PC-9 (cell line): ENCODE measurements around the gene IRF5. TPM values are rescaled to one million over a fixed set of nuclear protein-coding genes. Genes with fewer than 3 reads are reported as not detected.

ENCODE experiments used
- BruUV-seq: library from RNA; stranded (reverse); fragments of 400-500 nt; replicated peaks from 2 replicates; lab custom pipeline; 2021; lab: Mats Ljungman, UMichigan
- CTCF ChIA-PET: fragments of 300-600 bp; sonication (Branson Sonifier 250); formaldehyde crosslinking; loops from one replicate; lab custom pipeline; 2022; ENCODE audit warnings: antibody characterized with exemption; lab: Charles Lee
- POLR2A ChIA-PET: fragments of 300-600 bp; sonication (Branson Sonifier 250); formaldehyde crosslinking; loops from one replicate; lab custom pipeline; 2022; ENCODE audit warnings: antibody characterized with exemption; ENCODE audit not compliant: unreplicated experiment; lab: Charles Lee
- DNase-seq, 2 experiments: peaks; one replicate each; pipeline versions ENCODE4 v3.0.0 to v3.0.0-alpha.2; 2015 to 2022; ENCODE audit warnings: mixed read lengths in 1 of 2
- H2AFZ ChIP-seq: fragments of 200-600 bp; sonication (generic); 2 replicates; pipeline ENCODE4 v1.8.1; 2017; ENCODE audit warnings: antibody characterized with exemption
- H3F3A ChIP-seq: fragments of 200-600 bp; sonication (generic); 2 replicates; pipeline ENCODE4 v1.8.1; 2017; ENCODE audit warnings: antibody characterized with exemption, mild to moderate bottlenecking, low read depth; ENCODE audit not compliant: insufficient read depth
- H3K27ac ChIP-seq: fragments of 200-600 bp; sonication (generic); 2 replicates; pipeline ENCODE4 v1.6.1; 2016; ENCODE audit warnings: mixed run types
- H3K27me3 ChIP-seq: fragments of 200-600 bp; sonication (generic); 2 replicates; pipeline ENCODE4 v1.6.1; 2016; ENCODE audit warnings: low read depth, mixed run types; ENCODE audit not compliant: insufficient read depth
- H3K36me3 ChIP-seq: fragments of 200-600 bp; sonication (generic); 2 replicates; pipeline ENCODE4 v1.6.1; 2016; ENCODE audit warnings: low read depth, mixed run types
- H3K4me1 ChIP-seq: fragments of 200-600 bp; sonication (generic); replicated peaks from 2 replicates; pipeline ENCODE4 v1.6.1; 2016; ENCODE audit warnings: mixed run types; ENCODE audit not compliant: insufficient read depth
- H3K4me2 ChIP-seq: fragments of 200-600 bp; sonication (generic); 2 replicates; pipeline ENCODE4 v1.6.1; 2017; ENCODE audit warnings: mixed run types
- H3K4me3 ChIP-seq: fragments of 200-600 bp; sonication (generic); 2 replicates; pipeline ENCODE4 v1.6.1; 2016; ENCODE audit warnings: mixed run types
- H3K79me2 ChIP-seq: fragments of 200-600 bp; sonication (generic); 2 replicates; pipeline ENCODE4 v1.6.1; 2017; ENCODE audit warnings: low read depth, mixed run types
- H3K9me2 ChIP-seq: fragments of 200-600 bp; sonication (generic); 2 replicates; pipeline ENCODE4 v1.8.1; 2017; ENCODE audit warnings: mild to moderate bottlenecking; ENCODE audit not compliant: insufficient read depth
- H3K9me3 ChIP-seq: fragments of 200-600 bp; sonication (generic); 2 replicates; pipeline ENCODE4 v1.8.1; 2016; ENCODE audit warnings: low read depth; ENCODE audit not compliant: insufficient read depth
- H4K20me1 ChIP-seq: fragments of 200-600 bp; sonication (generic); 2 replicates; pipeline ENCODE4 v1.8.1; 2017; ENCODE audit not compliant: insufficient read depth
- CTCF ChIP-seq: fragments of 200-600 bp; sonication (generic); conservative IDR thresholded peaks from 2 replicates; pipeline ENCODE4 v1.6.1; 2017; ENCODE audit warnings: mixed run types, antibody characterized with exemption, mild to moderate bottlenecking, moderate library complexity
- EZH2 ChIP-seq: fragments of 200-600 bp; sonication (generic); IDR thresholded peaks from 2 replicates; pipeline ENCODE4 v1.8.0; 2017; ENCODE audit warnings: antibody characterized with exemption, low read depth
- intact Hi-C: fragments of 100-400 bp; cut with micrococcal nuclease; formaldehyde crosslinking; loops from one replicate; pipeline ENCODE4 v1.10.0; 2022; ENCODE audit not compliant: unreplicated experiment
- total RNA-seq: library from RNA; stranded (reverse); gene quantifications from 2 replicates; pipeline ENCODE4 v1.2.3, GENCODE V29; 2021

The IRF5 gene
- total RNA-seq, 1 experiment from 2014 or later = 3.4 TPM

GRCh38 chr7:128909625-128910568 lies 27.8 kb upstream of the IRF5 start:
- POLR2A ChIA-PET = no interaction called here
- no peak for TF ChIP-seq CTCF
- no peak for TF ChIP-seq EZH2
- BruUV-seq = no TSS peak
- no peaks in the 10 kb centered on the region for H3K9me3 ChIP-seq
- H3K4me3 ChIP-seq = no peak overlapping the region
- CTCF ChIA-PET = no interaction called here
- H2AFZ ChIP-seq = no peak overlapping the region
- H3F3A ChIP-seq = no peaks in the 10 kb centered on the region
- H3K4me2 ChIP-seq = no peak overlapping the region
- peaks cover 10% of the 10 kb centered on the region for H3K27me3 ChIP-seq
- no peak for DNase-seq
- no peaks in the 10 kb centered on the region for H3K4me1 ChIP-seq
- intact Hi-C loops = no loop called here
- H3K36me3 ChIP-seq = no peaks in the 10 kb centered on the region
- no peaks in the 10 kb centered on the region for H3K79me2 ChIP-seq
- H4K20me1 ChIP-seq = no peaks in the 10 kb centered on the region
- H3K27ac ChIP-seq = no peak overlapping the region
- no peaks in the 10 kb centered on the region for H3K9me2 ChIP-seq

- no peak within 1 kb of the TSS for H3K27ac ChIP-seq
- intact Hi-C loops = no loop called here
- ChIA-PET POLR2A (interaction anchor here (0.5 kb wide), 1 partner anchor 17 kb away, joined by 6 read pairs; no protein-coding TSS in a partner anchor), CTCF (no interaction called here)
- H3K36me3 ChIP-seq = no peaks in the 10 kb centered on the region
- peaks cover 10% of the 10 kb centered on the region for H3K27me3 ChIP-seq
- TF ChIP-seq CTCF (no peak), EZH2 (no peak)
- H3K4me3 ChIP-seq = no peak within 1 kb of the TSS
- no peak within 1 kb of the TSS for H2AFZ ChIP-seq
- no peaks in the 10 kb centered on the region for H3F3A ChIP-seq
- no peaks in the 10 kb centered on the region for H3K9me3 ChIP-seq
- no peaks in the 10 kb centered on the region for H4K20me1 ChIP-seq
- DNase-seq = no peak
- no peaks in the 10 kb centered on the region for H3K79me2 ChIP-seq
- H3K4me2 ChIP-seq = no peak within 1 kb of the TSS
- no peaks in the 10 kb centered on the region for H3K9me2 ChIP-seq
- H3K4me1 ChIP-seq = no peaks in the 10 kb centered on the region
- no TSS peak for BruUV-seq
Observed at GRCh38 chr7:128910569-128910945, 27.2 kb upstream of the IRF5 start, which contains the start of gene KCP. TSS of gene KCP (minus strand) at chr7:128910709. CDS start at chr7:128910676, 33 bp downstream.

- Histone ChIP-seq H4K20me1 (no peaks in the 10 kb centered on the region), H3K4me1 (no peaks in the 10 kb centered on the region), H2AFZ (no peak overlapping the region), H3K4me2 (no peak overlapping the region), H3K27me3 (peaks cover 10% of the 10 kb centered on the region), H3K36me3 (no peaks in the 10 kb centered on the region), H3K4me3 (no peak overlapping the region), H3K79me2 (no peaks in the 10 kb centered on the region), H3F3A (no peaks in the 10 kb centered on the region), H3K9me3 (no peaks in the 10 kb centered on the region), H3K27ac (no peak overlapping the region), H3K9me2 (no peaks in the 10 kb centered on the region)
- BruUV-seq = no TSS peak
- intact Hi-C loops = no loop called here
- POLR2A ChIA-PET = interaction anchor here (0.6 kb wide), 1 partner anchor 8 kb away, joined by 3 read pairs; no protein-coding TSS in a partner anchor
- no peak for DNase-seq
- CTCF ChIA-PET = interaction anchor here (0.8 kb wide), 1 partner anchor 18 kb away, joined by 3 read pairs; no protein-coding TSS in a partner anchor
- TF ChIP-seq CTCF (no peak), EZH2 (no peak)
Observed at GRCh38 chr7:128911423-128912031, 26.2 kb upstream of the IRF5 start.
